Suprapubic skin (tissue), 4 donors: ENCODE data around the gene CAMTA1. TPM values are rescaled to one million over a fixed set of nuclear protein-coding genes. Genes with fewer than 3 reads are reported as not detected.

Source experiments
- DNase-seq, 2 donors: peaks; one replicate each; pipeline ENCODE4 v3.0.0-alpha.2; 2019; ENCODE audit warnings: low spot score in 2 of 2
- H3K27ac ChIP-seq: fragments of 200-600 bp; sonication (generic); one replicate; pipeline ENCODE4 v1.5.1; 2019
- H3K27me3 ChIP-seq: fragments of 200-600 bp; sonication (generic); one replicate; pipeline ENCODE4 v1.5.1; 2019
- H3K36me3 ChIP-seq: fragments of 200-600 bp; sonication (generic); one replicate; pipeline ENCODE4 v1.5.1; 2019
- H3K4me1 ChIP-seq: fragments of 200-600 bp; sonication (generic); one replicate; pipeline ENCODE4 v1.5.1; 2019
- H3K4me3 ChIP-seq: fragments of 200-600 bp; sonication (generic); one replicate; pipeline ENCODE4 v1.5.1; 2019; ENCODE audit warnings: mild to moderate bottlenecking
- H3K9me3 ChIP-seq: fragments of 200-600 bp; sonication (generic); one replicate; pipeline ENCODE4 v1.5.1; 2019
- CTCF ChIP-seq, 2 donors: fragments of 200-600 bp in 1 of 2; fragments of 450-650 bp in 1 of 2; sonication (generic) in 1 of 2; IDR thresholded peaks; one replicate each; pipeline ENCODE4 v1.5.1; 2016 to 2019; ENCODE audit warnings: antibody characterized with exemption in 2 of 2, mild to moderate bottlenecking in 1 of 2, moderate library complexity in 1 of 2
- EP300 ChIP-seq: sonication (generic); formaldehyde crosslinking; IDR thresholded peaks from one replicate; pipeline ENCODE4 v1.6.1; 2017; ENCODE audit warnings: antibody characterized with exemption
- POLR2A ChIP-seq, 2 donors: fragments of 450-650 bp; IDR thresholded peaks; one replicate each; pipeline ENCODE4 v1.6.1; 2017; ENCODE audit warnings: antibody characterized with exemption in 2 of 2, mild to moderate bottlenecking in 2 of 2, moderate library complexity in 2 of 2
- POLR2AphosphoS5 ChIP-seq, 3 donors: sonication (generic); formaldehyde crosslinking; IDR thresholded peaks; one replicate each; pipeline ENCODE4 v1.6.1; 2017; ENCODE audit warnings: antibody characterized with exemption in 3 of 3
- WGBS: methylation state at CpG from one replicate; pipeline ENCODE4 v1.1.5; 2018; 5-methylcytosine and 5-hydroxymethylcytosine counted together
- total RNA-seq, 4 donors: library from RNA; depleted of rRNA; stranded (reverse); fragments of >200 nt; gene quantifications; one replicate each; pipeline ENCODE4 v1.1.0, GENCODE V29; 2016

Gene CAMTA1
- total RNA-seq, 4 donors from 2014 or later, result 40.4 to 54.1 (median 46.6) TPM

GRCh38 chr1:7234471-7234755, 449.2 kb downstream of the CAMTA1 start:
- H3K36me3 ChIP-seq, result no peaks in the 10 kb centered on the region
- H3K4me1 ChIP-seq, result no peaks in the 10 kb centered on the region
- TF ChIP-seq POLR2A (IDR thresholded peaks at IDR 0.05) (no peak), POLR2AphosphoS5 (IDR thresholded peaks at IDR 0.05) (no peak), CTCF (IDR thresholded peaks at IDR 0.05) (no peak), EP300 (no peak)
- DNase-seq, result no peak
- H3K9me3 ChIP-seq, result no peaks in the 10 kb centered on the region
- WGBS, result 92% methylated on average over 9 of the region's 9 CpGs
- no peak overlapping the region for H3K27ac ChIP-seq
- H3K4me3 ChIP-seq, result no peak overlapping the region
- H3K27me3 ChIP-seq, result peaks cover 7% of the 10 kb centered on the region

- no peak overlapping the region for H3K4me3 ChIP-seq
- TF ChIP-seq EP300, result no peak
- TF ChIP-seq CTCF (IDR thresholded peaks at IDR 0.05), result no peak
- TF ChIP-seq POLR2AphosphoS5 (IDR thresholded peaks at IDR 0.05), result no peak
- no peak for TF ChIP-seq POLR2A (IDR thresholded peaks at IDR 0.05)
- no peaks in the 10 kb centered on the region for H3K36me3 ChIP-seq
- no peaks in the 10 kb centered on the region for H3K4me1 ChIP-seq
- WGBS, result 63% methylated on average over 17 of the region's 17 CpGs
- H3K27me3 ChIP-seq, result peaks cover 4% of the 10 kb centered on the region
- no peak overlapping the region for H3K27ac ChIP-seq
- DNase-seq, result no peak
- H3K9me3 ChIP-seq, result no peaks in the 10 kb centered on the region
Observed at GRCh38 chr1:7235871-7236517, 450.7 kb downstream of the CAMTA1 start.

GRCh38 chr1:7236844-7237515, 451.7 kb downstream of the CAMTA1 start:
- Histone ChIP-seq H3K4me1 (no peaks in the 10 kb centered on the region), H3K9me3 (no peaks in the 10 kb centered on the region), H3K27me3 (peaks cover 4% of the 10 kb centered on the region), H3K27ac (no peak overlapping the region), H3K4me3 (no peak overlapping the region), H3K36me3 (no peaks in the 10 kb centered on the region)
- no peak for TF ChIP-seq CTCF (IDR thresholded peaks at IDR 0.05)
- TF ChIP-seq POLR2A (IDR thresholded peaks at IDR 0.05), result no peak
- TF ChIP-seq EP300, result no peak
- no peak for TF ChIP-seq POLR2AphosphoS5 (IDR thresholded peaks at IDR 0.05)
- WGBS, result 77% methylated on average over 4 of the region's 6 CpGs
- peak in 1 of 2 donors; percentile 57 for DNase-seq

- no peak overlapping the region for H3K4me3 ChIP-seq
- no peak for TF ChIP-seq EP300
- TF ChIP-seq POLR2A (IDR thresholded peaks at IDR 0.05), result no peak
- no peak for TF ChIP-seq CTCF (IDR thresholded peaks at IDR 0.05)
- no peak for TF ChIP-seq POLR2AphosphoS5 (IDR thresholded peaks at IDR 0.05)
- H3K9me3 ChIP-seq, result no peaks in the 10 kb centered on the region
- H3K36me3 ChIP-seq, result no peaks in the 10 kb centered on the region
- DNase-seq, result peak in 1 of 2 donors; percentile 35
- peaks cover 14% of the 10 kb centered on the region for H3K27me3 ChIP-seq
- H3K27ac ChIP-seq, result no peak overlapping the region
- no peaks in the 10 kb centered on the region for H3K4me1 ChIP-seq
- 86% methylated on average over 6 of the region's 6 CpGs for WGBS
Observed at GRCh38 chr1:7247158-7247557, 461.9 kb downstream of the CAMTA1 start.

GRCh38 chr1:7247791-7248548, 462.7 kb downstream of the CAMTA1 start:
- peak in 1 of 2 donors; percentile 54 for DNase-seq
- TF ChIP-seq POLR2A (IDR thresholded peaks at IDR 0.05) (no peak), EP300 (no peak), CTCF (IDR thresholded peaks at IDR 0.05) (no peak), POLR2AphosphoS5 (IDR thresholded peaks at IDR 0.05) (no peak)
- no peak overlapping the region for H3K27ac ChIP-seq
- peaks cover 14% of the 10 kb centered on the region for H3K27me3 ChIP-seq
- no peaks in the 10 kb centered on the region for H3K4me1 ChIP-seq
- H3K36me3 ChIP-seq, result no peaks in the 10 kb centered on the region
- H3K9me3 ChIP-seq, result no peaks in the 10 kb centered on the region
- WGBS, result 54% methylated on average over 19 of the region's 22 CpGs
- no peak overlapping the region for H3K4me3 ChIP-seq
